EH (cell line): ENCODE results near the gene GLIPR2.
"Not testable (repeated sequence)": the region's sequence is repeated elsewhere in the genome, so short reads cannot be mapped to it uniquely, and the experiment has no call there.

ENCODE experiments used
- DNase-seq: peaks from one replicate; pipeline ENCODE4 v3.0.0-alpha.2; 2015; ENCODE audit warnings: low read depth

GLIPR2 gene

GRCh38 chr9:36136272-36136893, at the start of gene GLIPR2:
Gene GLIPR2, plus strand, starts transcription at chr9:36136733. Its CDS starts 46 bp downstream, at chr9:36136779.
- peak; percentile 83 for DNase-seq

- DNase-seq: not testable (repeated sequence)
These were observed 49.5 kb upstream of the GLIPR2 start for GRCh38 chr9:36087054-36087453.

- no peak for DNase-seq
These were observed 48.5 kb upstream of the GLIPR2 start for GRCh38 chr9:36088020-36088419.

GRCh38 chr9:36091026-36091953, 45.2 kb upstream of the GLIPR2 start:
- DNase-seq: peak; percentile 88

- no peak for DNase-seq
These were observed 44.5 kb upstream of the GLIPR2 start for GRCh38 chr9:36092014-36092413.

GRCh38 chr9:36092509-36093215, 43.9 kb upstream of the GLIPR2 start:
- DNase-seq: no peak

- DNase-seq: no peak
These were observed 43.1 kb upstream of the GLIPR2 start for GRCh38 chr9:36093384-36093783.

GRCh38 chr9:36099718-36100117, 36.8 kb upstream of the GLIPR2 start:
- no peak for DNase-seq

- DNase-seq: peak; percentile 84
These were observed 36.0 kb upstream of the GLIPR2 start for GRCh38 chr9:36100532-36100931.

- peak; percentile 100 for DNase-seq
These were observed 34.4 kb upstream of the GLIPR2 start for GRCh38 chr9:36101916-36102741.

- peak; percentile 76 for DNase-seq
These were observed 33.6 kb upstream of the GLIPR2 start for GRCh38 chr9:36102742-36103495.

- no peak for DNase-seq
These were observed 27.5 kb upstream of the GLIPR2 start for GRCh38 chr9:36109071-36109470.

GRCh38 chr9:36110434-36110833, 26.1 kb upstream of the GLIPR2 start:
- no peak for DNase-seq

GRCh38 chr9:36112516-36112915, 24.0 kb upstream of the GLIPR2 start:
- no peak for DNase-seq

GRCh38 chr9:36113999-36114398, 22.5 kb upstream of the GLIPR2 start:
- peak; percentile 21 for DNase-seq

GRCh38 chr9:36116593-36116992, 19.9 kb upstream of the GLIPR2 start:
- no peak for DNase-seq

- DNase-seq: no peak
These were observed 18.3 kb upstream of the GLIPR2 start for GRCh38 chr9:36118201-36118600.

GRCh38 chr9:36118706-36119105, 17.8 kb upstream of the GLIPR2 start:
- no peak for DNase-seq

GRCh38 chr9:36119476-36119875, 17.1 kb upstream of the GLIPR2 start:
- DNase-seq: no peak

- DNase-seq: no peak
These were observed 15.8 kb upstream of the GLIPR2 start for GRCh38 chr9:36120705-36121104.

GRCh38 chr9:36121971-36122370, 14.6 kb upstream of the GLIPR2 start:
- DNase-seq: no peak
